ENCODE results near the gene MSI2.

MSI2 gene

DNA sequence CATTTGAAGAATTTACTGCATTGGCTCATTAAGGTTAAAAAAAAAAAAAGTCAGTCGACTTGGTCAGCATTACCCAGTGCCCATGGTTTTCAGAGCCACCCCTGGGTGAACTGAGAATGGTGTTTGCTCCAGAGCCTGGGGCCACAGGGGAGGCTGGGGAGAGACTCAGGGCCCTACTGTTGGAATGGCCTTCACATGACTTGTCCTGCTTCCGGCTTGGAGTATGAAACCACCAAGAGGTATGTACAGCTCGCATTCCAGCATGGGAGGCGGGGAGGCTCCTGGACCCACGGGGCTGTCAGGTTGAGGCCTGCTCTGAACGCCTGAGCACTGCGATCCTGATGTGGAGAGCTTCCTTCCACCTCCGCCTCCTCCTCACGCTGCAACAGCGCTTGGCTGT, 36.8 kb downstream of the MSI2 start:
- Histone ChIP-seq H3K4me3 (ENCODE audit: low read depth, low read length, poor library complexity, severe bottlenecking) (no peak overlapping the region), H3K27me3 (ENCODE audit: insufficient read depth, low read length) (no peaks in the 10 kb centered on the region), H3K4me2 (ENCODE audit: low read length) (no peak overlapping the region), H4K20me1 (ENCODE audit: insufficient read depth, low read length) (no peaks in the 10 kb centered on the region), H3K79me2 (ENCODE audit: insufficient read depth, low read length) (peaks cover 76% of the 10 kb centered on the region), H3K4me1 (ENCODE audit: insufficient read depth, low read length, severe bottlenecking) (peaks cover 6% of the 10 kb centered on the region), H3K36me3 (ENCODE audit: insufficient read depth, low read length) (peaks cover 93% of the 10 kb centered on the region), H3K9me3 (ENCODE audit: low read length) (peaks cover 5% of the 10 kb centered on the region; the same call in 1 of the 2 replicates), H3K9me2 (ENCODE audit: low read depth, low read length) (no peaks in the 10 kb centered on the region), H3F3A (ENCODE audit: insufficient read depth, low read length) (no peaks in the 10 kb centered on the region), H3K9ac (ENCODE audit: low read length) (no peak overlapping the region), H3K27ac (ENCODE audit: low read depth, low read length, poor library complexity, severe bottlenecking) (no peak overlapping the region), H2AFZ (ENCODE audit: low read length) (no peak overlapping the region)
- no peak for TF ChIP-seq EZH2 (IDR thresholded peaks at IDR 0.05; ENCODE audit: borderline replicate concordance, low read length)
- TF ChIP-seq, protein P1, sequence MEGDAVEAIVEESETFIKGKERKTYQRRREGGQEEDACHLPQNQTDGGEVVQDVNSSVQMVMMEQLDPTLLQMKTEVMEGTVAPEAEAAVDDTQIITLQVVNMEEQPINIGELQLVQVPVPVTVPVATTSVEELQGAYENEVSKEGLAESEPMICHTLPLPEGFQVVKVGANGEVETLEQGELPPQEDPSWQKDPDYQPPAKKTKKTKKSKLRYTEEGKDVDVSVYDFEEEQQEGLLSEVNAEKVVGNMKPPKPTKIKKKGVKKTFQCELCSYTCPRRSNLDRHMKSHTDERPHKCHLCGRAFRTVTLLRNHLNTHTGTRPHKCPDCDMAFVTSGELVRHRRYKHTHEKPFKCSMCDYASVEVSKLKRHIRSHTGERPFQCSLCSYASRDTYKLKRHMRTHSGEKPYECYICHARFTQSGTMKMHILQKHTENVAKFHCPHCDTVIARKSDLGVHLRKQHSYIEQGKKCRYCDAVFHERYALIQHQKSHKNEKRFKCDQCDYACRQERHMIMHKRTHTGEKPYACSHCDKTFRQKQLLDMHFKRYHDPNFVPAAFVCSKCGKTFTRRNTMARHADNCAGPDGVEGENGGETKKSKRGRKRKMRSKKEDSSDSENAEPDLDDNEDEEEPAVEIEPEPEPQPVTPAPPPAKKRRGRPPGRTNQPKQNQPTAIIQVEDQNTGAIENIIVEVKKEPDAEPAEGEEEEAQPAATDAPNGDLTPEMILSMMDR (IDR thresholded peaks at IDR 0.05; ENCODE audit: low read length), result no peak

DNA sequence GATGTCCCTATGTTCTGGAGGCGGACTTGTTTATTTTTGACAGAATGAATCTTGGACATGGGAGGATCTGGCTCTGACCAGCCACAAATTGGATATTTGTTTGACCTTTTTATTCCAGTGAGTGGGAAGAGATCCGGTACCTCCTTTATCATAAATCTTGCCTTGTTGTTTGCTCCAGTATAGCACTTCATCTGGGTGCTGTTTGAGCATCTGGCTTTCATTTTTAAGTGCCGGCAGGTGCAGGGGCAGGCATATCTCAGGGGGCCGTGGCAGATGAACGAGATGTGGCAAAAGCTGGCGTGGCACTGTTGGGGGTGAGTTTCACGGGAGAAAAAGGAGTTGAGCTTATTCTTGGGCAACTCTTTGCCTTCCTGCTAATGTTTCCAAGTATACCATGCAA, 37.8 kb downstream of the MSI2 start:
- Histone ChIP-seq H3K4me1 (ENCODE audit: insufficient read depth, low read length, severe bottlenecking) (no peaks in the 10 kb centered on the region), H3K27me3 (ENCODE audit: insufficient read depth, low read length) (no peaks in the 10 kb centered on the region), H3K36me3 (ENCODE audit: insufficient read depth, low read length) (peaks cover 93% of the 10 kb centered on the region), H3F3A (ENCODE audit: insufficient read depth, low read length) (no peaks in the 10 kb centered on the region), H3K27ac (ENCODE audit: low read depth, low read length, poor library complexity, severe bottlenecking) (no peak overlapping the region), H3K79me2 (ENCODE audit: insufficient read depth, low read length) (peaks cover 73% of the 10 kb centered on the region), H2AFZ (ENCODE audit: low read length) (no peak overlapping the region), H3K4me3 (ENCODE audit: low read depth, low read length, poor library complexity, severe bottlenecking) (no peak overlapping the region), H3K9ac (ENCODE audit: low read length) (no peak overlapping the region), H3K9me2 (ENCODE audit: low read depth, low read length) (no peaks in the 10 kb centered on the region), H3K9me3 (ENCODE audit: low read length) (peaks cover 11% of the 10 kb centered on the region; the same call in 1 of the 2 replicates), H4K20me1 (ENCODE audit: insufficient read depth, low read length) (no peaks in the 10 kb centered on the region), H3K4me2 (ENCODE audit: low read length) (no peak overlapping the region)
- no peak for TF ChIP-seq EZH2 (IDR thresholded peaks at IDR 0.05; ENCODE audit: borderline replicate concordance, low read length)
- TF ChIP-seq, protein P1 (IDR thresholded peaks at IDR 0.05; ENCODE audit: low read length), result no peak

DNA sequence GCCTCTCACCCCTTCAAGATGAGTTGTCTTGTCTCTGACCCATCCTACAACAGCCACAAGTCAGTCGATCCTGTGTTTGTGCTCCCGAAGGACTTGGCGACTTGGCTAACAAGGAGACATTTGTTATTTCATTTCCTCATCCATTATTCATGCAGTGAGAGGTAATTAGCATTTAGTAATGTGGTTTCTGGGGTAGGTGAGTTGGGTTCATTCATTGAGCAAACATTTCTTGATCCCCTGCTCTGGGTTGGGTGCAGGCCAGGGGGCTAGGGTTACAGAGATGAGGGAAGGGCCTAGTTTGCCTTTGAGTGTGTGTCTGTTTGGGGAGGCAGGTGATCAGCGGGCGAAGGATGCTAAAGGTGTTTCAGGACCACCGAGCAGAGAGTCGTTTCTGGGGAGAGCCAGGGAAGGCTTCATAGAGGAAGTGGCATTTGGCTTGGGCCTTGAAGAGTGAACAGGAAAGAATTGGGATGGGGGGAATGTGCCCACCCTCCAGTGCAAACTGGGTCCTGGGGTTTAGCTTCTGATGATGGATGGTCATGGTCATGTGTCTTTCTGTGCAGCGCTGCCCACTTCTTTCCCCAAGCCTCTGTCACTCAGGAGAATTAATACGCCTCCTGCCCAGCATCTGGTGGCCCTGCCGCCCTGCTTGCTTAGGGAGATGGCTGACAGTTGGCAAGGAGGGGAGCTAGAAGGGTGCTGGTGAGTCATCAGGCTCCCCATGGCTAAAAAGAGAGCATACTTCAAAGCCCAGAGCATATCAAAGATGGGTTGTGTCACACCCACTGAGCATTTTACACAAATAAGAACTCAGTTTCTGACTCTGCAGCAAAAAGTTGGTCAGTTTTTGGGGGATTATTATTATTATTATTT, 38.5 kb downstream of the MSI2 start:
- Histone ChIP-seq H3K4me1 (ENCODE audit: insufficient read depth, low read length, severe bottlenecking) (no peaks in the 10 kb centered on the region), H3F3A (ENCODE audit: insufficient read depth, low read length) (no peaks in the 10 kb centered on the region), H3K36me3 (ENCODE audit: insufficient read depth, low read length) (peaks cover 92% of the 10 kb centered on the region), H3K9me2 (ENCODE audit: low read depth, low read length) (no peaks in the 10 kb centered on the region), H3K4me3 (ENCODE audit: low read depth, low read length, poor library complexity, severe bottlenecking) (no peak overlapping the region), H3K9me3 (ENCODE audit: low read length) (peaks cover 11% of the 10 kb centered on the region; the same call in 1 of the 2 replicates), H3K27me3 (ENCODE audit: insufficient read depth, low read length) (no peaks in the 10 kb centered on the region), H3K9ac (ENCODE audit: low read length) (no peak overlapping the region), H3K79me2 (ENCODE audit: insufficient read depth, low read length) (peaks cover 67% of the 10 kb centered on the region), H4K20me1 (ENCODE audit: insufficient read depth, low read length) (no peaks in the 10 kb centered on the region), H3K27ac (ENCODE audit: low read depth, low read length, poor library complexity, severe bottlenecking) (no peak overlapping the region), H2AFZ (ENCODE audit: low read length) (no peak overlapping the region), H3K4me2 (ENCODE audit: low read length) (no peak overlapping the region)
- TF ChIP-seq, protein P1 (IDR thresholded peaks at IDR 0.05; ENCODE audit: low read length), result no peak
- no peak for TF ChIP-seq EZH2 (IDR thresholded peaks at IDR 0.05; ENCODE audit: borderline replicate concordance, low read length)
